Smooth muscle cell (in vitro differentiated cells): ENCODE measurements around the gene METRNL. TPM values are rescaled to one million over a fixed set of nuclear protein-coding genes. Genes with fewer than 3 reads are reported as not detected.

Experiments
- DNase-seq: peaks from one replicate; lab custom pipeline; 2025; ENCODE audit not compliant: unreplicated experiment; lab: John Stamatoyannopoulos, UW
- H2AFZ ChIP-seq: fragments of 200-600 bp; sonication (generic); 2 replicates; pipeline ENCODE4 v1.6.0; 2016; ENCODE audit warnings: antibody characterized with exemption, low read depth, mild to moderate bottlenecking
- H3F3A ChIP-seq: fragments of 200-600 bp; sonication (generic); 2 replicates; pipeline ENCODE4 v1.6.0; 2017; ENCODE audit warnings: antibody characterized with exemption, low read depth
- H3K27ac ChIP-seq: fragments of 200-600 bp; sonication (generic); 2 replicates; pipeline ENCODE4 v1.5.1; 2016; ENCODE audit warnings: low read depth, mild to moderate bottlenecking
- H3K27me3 ChIP-seq: fragments of 200-600 bp; sonication (generic); 2 replicates; pipeline ENCODE4 v1.6.1; 2016; ENCODE audit warnings: low read depth, mild to moderate bottlenecking
- H3K36me3 ChIP-seq: fragments of 200-600 bp; sonication (generic); 2 replicates; pipeline ENCODE4 v1.5.1; 2016; ENCODE audit warnings: low read depth
- H3K4me1 ChIP-seq: fragments of 200-600 bp; sonication (generic); 2 replicates; pipeline ENCODE4 v1.5.1; 2016; ENCODE audit warnings: low read depth
- H3K4me2 ChIP-seq: fragments of 200-600 bp; sonication (generic); 2 replicates; pipeline ENCODE4 v1.6.0; 2016; ENCODE audit warnings: mild to moderate bottlenecking
- H3K4me3 ChIP-seq: fragments of 200-600 bp; sonication (generic); 2 replicates; pipeline ENCODE4 v1.5.1; 2016; ENCODE audit warnings: mild to moderate bottlenecking
- H3K79me2 ChIP-seq: fragments of 200-600 bp; sonication (generic); 2 replicates; pipeline ENCODE4 v1.6.0; 2016; ENCODE audit warnings: low read depth, mild to moderate bottlenecking
- H3K9ac ChIP-seq: fragments of 200-600 bp; sonication (generic); 2 replicates; pipeline ENCODE4 v1.6.0; 2016; ENCODE audit warnings: low read depth
- H3K9me3 ChIP-seq: fragments of 200-600 bp; sonication (generic); replicated peaks from 2 replicates; pipeline ENCODE4 v1.5.1; 2016; ENCODE audit warnings: low read depth
- H4K20me1 ChIP-seq: fragments of 200-600 bp; sonication (generic); 2 replicates; pipeline ENCODE4 v1.6.0; 2016; ENCODE audit warnings: low read depth
- CTCF ChIP-seq: fragments of 200-600 bp; sonication (generic); IDR thresholded peaks from 2 replicates; pipeline ENCODE4 v1.5.1; 2017; ENCODE audit warnings: borderline replicate concordance, mild to moderate bottlenecking, antibody characterized with exemption; ENCODE audit not compliant: insufficient read depth, poor library complexity, severe bottlenecking
- WGBS: methylation state at CpG from one replicate; pipeline ENCODE4 v1.1.7; 2016; ENCODE audit warnings: low lambda C conversion rate; 5-methylcytosine and 5-hydroxymethylcytosine counted together
- polyA plus RNA-seq: library from polyadenylated mRNA; unstranded; fragments of >200 nt; fragmentation: Nextera tagmentation; extraction: Ambion mirVana; gene quantifications from 2 replicates; pipeline ENCODE4 v1.2.1, GENCODE V29; 2016
- total RNA-seq: library from RNA; depleted of rRNA; stranded (reverse); fragments of >200 nt; gene quantifications from 2 replicates; pipeline ENCODE4 v1.2.3, GENCODE V29; 2014

Gene METRNL
- total and polyA plus RNA-seq, 2 experiments from 2014 or later = 55.6 to 98.1 TPM

DNA sequence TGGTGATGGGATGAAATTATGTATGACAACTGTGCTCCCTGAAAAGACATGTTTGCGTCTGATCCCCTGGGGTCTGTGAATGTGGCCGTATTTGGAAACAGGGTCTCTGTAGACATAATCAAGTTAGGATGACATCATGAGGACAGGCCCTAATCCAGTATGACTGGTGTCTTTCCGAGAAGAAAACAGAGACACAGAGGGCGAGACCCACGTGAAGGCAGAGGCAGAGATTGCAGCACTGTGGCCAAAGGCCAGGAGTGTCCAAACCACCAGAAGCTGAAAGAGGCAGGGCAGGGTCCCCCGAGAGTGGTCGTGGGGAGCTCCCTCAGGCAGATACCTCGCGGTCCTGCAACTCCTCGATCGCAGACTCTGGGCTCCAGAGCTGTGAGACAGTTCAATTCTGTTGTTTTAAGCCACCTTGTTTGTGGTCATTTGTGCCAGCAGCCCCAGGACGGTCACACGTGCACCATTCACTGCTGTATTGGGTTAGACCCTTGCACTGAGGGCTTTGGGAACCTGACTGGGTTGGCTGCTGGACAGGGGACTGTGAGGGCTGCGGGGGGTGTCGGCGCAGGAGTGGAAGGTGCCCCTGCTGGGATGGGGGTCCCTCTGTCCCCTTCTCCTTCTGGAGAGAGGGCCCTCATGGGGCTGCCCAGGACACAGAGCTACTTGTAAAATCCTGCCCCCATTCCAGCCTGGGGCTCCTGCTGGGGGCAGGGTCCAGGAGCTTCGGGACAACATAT lies 27.7 kb downstream of the METRNL start:
- H3K4me1 ChIP-seq = no peaks in the 10 kb centered on the region
- 54% methylated on average over 17 of the region's 17 CpGs for WGBS
- DNase-seq = no peak
- H3K27ac ChIP-seq = peak overlapping the region; percentile 64
- H3K27me3 ChIP-seq = no peaks in the 10 kb centered on the region
- no peak overlapping the region for H3K4me3 ChIP-seq
- H4K20me1 ChIP-seq = no peaks in the 10 kb centered on the region
- H3K9me3 ChIP-seq = no peaks in the 10 kb centered on the region
- no peak overlapping the region for H3K9ac ChIP-seq
- H3K4me2 ChIP-seq = peak overlapping the region; percentile 27
- H3K36me3 ChIP-seq = no peaks in the 10 kb centered on the region
- H3F3A ChIP-seq = no peaks in the 10 kb centered on the region
- no peak for TF ChIP-seq CTCF
- H3K79me2 ChIP-seq = no peaks in the 10 kb centered on the region
- H2AFZ ChIP-seq = no peak overlapping the region

GRCh38 chr17:83107656-83108048 lies 28.2 kb downstream of the METRNL start:
- no peaks in the 10 kb centered on the region for H3K36me3 ChIP-seq
- DNase-seq = no peak
- H3K27ac ChIP-seq = peak overlapping the region; percentile 64
- H4K20me1 ChIP-seq = no peaks in the 10 kb centered on the region
- H3K4me1 ChIP-seq = no peaks in the 10 kb centered on the region
- no peak for TF ChIP-seq CTCF
- H3K9me3 ChIP-seq = no peaks in the 10 kb centered on the region
- H3K79me2 ChIP-seq = no peaks in the 10 kb centered on the region
- 78% methylated on average over 12 of the region's 14 CpGs for WGBS
- H3K27me3 ChIP-seq = no peaks in the 10 kb centered on the region
- no peak overlapping the region for H3K4me3 ChIP-seq
- H3K9ac ChIP-seq = no peak overlapping the region
- H3F3A ChIP-seq = no peaks in the 10 kb centered on the region
- H2AFZ ChIP-seq = no peak overlapping the region
- peak overlapping the region; percentile 27 for H3K4me2 ChIP-seq

DNA sequence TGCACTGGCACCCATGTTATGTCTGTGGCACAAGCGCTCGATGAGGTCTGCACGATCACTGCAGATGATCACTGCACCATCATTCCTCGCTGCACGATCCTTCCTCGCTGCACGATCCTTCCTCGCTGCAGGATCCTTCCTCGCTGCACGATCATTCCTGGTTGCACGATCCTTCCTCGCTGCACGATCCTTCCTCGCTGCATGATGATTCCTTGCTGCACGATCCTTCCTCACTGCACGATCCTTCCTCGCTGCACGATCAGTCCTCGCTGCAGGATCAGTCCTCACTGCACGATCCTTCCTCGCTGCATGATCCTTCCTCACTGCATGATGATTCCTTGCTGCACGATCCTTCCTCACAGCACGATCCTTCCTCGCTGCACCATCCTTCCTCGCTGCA lies 29.3 kb downstream of the METRNL start:
- H3K27ac ChIP-seq = no peak overlapping the region

More for the DNA sequence above, 29.3 kb downstream of the METRNL start:
- Histone ChIP-seq H3K9ac (no peak overlapping the region), H2AFZ (no peak overlapping the region), H3K4me3 (no peak overlapping the region), H4K20me1 (no peaks in the 10 kb centered on the region), H3K79me2 (no peaks in the 10 kb centered on the region), H3K27me3 (no peaks in the 10 kb centered on the region), H3K36me3 (no peaks in the 10 kb centered on the region), H3F3A (no peaks in the 10 kb centered on the region), H3K4me1 (no peaks in the 10 kb centered on the region), H3K9me3 (no peaks in the 10 kb centered on the region), H3K4me2 (no peak overlapping the region)
- no peak for TF ChIP-seq CTCF
- 95% methylated on average over 25 of the region's 25 CpGs for WGBS
- no peak for DNase-seq
